ENCODE measurements around the gene CUL2.
"Not testable (repeated sequence)": the region's sequence is repeated elsewhere in the genome, so short reads cannot be mapped to it uniquely, and the experiment has no call there.

Gene CUL2

DNA sequence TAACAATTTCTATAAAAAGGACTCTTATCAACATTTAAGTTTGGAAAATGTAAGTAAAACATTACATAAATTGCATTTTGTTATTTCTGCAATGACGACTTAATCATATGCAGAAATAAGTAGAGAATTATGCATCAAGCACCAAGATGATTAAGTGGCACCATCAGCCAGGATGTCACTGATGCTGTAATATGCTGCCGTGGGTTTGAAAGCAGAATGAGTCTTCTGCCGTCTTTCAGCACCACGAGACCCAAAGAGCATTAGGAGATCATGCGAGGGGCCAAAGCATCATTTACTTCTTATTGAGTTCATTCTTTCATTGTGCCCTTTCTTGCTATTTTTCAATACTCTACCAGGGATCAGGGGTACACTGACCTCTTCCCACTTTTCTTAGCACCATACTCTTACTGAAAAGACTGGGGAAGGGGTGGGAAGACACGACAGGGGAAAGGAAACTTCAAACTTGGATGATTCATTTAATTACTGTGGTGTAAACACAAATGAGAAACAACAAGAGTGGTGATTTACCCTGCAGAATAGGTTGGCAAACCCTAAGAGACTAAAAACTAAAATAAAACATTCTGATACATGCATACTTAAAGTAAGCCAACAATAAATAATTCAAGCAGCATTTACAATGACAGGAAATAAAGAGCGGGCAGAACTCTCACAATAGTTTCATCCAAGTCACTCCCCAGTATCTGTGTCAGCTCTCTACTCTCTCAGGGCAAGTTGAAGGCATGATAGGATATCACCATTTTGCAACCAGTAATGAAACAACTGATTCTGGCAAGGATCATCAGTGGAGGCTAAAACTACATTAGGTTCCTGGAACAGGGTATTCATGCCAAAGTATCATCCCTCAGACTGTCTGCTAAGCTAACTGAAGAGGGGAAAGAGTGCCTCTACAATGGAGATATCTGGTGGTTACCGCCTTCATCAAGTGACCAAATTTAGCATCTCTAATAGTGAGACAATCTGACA, 70.8 kb downstream of the CUL2 start:
- no peak for DNase-seq (ENCODE audit: low spot score)

GRCh38 chr10:35017608-35018007, 72.5 kb downstream of the CUL2 start:
- no peak for DNase-seq (ENCODE audit: low spot score)

GRCh38 chr10:35015843-35016408, 74.2 kb downstream of the CUL2 start:
- DNase-seq (ENCODE audit: low spot score): no peak

GRCh38 chr10:35012781-35013180, 77.4 kb downstream of the CUL2 start:
- no peak for DNase-seq (ENCODE audit: low spot score)

GRCh38 chr10:35011771-35012191, 78.4 kb downstream of the CUL2 start:
- no peak for DNase-seq (ENCODE audit: low spot score)

- no peak for DNase-seq (ENCODE audit: low spot score)
These were observed 82.3 kb downstream of the CUL2 start for GRCh38 chr10:35007858-35008301.

DNA sequence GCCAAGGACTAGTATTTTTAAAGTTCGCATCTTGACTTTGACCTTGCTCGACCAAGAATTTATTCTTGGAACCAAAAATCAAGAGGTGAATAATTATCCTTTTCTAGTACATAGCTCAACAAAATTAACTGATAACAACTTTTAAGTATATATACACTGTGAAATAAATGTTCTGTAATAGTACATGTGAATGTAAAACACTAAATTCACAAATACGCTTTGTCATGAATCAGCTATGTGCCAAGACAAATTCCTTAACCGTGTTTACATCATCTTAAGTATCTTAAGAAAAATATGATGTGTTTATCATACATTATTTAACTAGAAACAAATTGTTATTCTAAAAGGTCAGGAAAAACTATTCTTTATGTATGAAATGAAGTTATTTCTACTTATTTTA, 83.3 kb downstream of the CUL2 start:
- DNase-seq (ENCODE audit: low spot score): no peak

DNA sequence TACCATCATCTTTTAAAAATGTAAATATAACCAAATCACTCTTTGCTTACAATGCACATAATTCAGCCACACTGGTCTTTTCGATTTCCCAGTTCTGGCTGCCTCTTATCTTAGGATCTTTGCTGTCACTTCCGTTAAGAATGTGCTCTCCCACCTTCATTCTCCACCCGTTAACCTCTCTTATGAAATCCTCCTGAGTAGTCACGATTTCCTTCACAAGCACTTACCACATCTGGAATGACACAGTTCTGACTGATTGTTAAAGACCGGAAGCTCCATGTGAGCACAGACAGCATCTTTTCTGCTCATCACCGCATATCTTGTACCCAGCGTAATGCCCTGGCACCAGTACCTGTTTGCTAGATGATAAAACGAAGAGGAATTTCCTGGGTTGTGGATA, 84.3 kb downstream of the CUL2 start:
- no peak for DNase-seq (ENCODE audit: low spot score)

DNA sequence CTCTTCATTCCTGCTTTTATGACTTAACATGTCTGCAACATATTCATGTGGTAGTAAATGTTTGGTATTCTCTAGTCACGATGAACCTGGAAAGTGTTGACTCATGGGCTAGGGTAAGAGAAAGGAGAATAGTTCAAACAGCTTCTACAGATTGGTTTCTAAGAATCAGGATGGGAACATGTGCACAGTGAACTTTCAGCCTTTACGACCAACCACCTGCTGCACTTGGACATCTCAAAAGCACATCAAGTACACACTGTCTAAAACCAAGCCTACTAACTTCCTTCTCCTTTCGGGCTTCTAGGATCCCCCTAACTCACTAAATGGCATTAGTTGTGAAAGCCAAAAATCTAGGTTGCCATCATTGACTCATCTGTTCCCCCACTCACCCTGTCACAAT, 85.5 kb downstream of the CUL2 start:
- DNase-seq (ENCODE audit: low spot score): no peak

DNA sequence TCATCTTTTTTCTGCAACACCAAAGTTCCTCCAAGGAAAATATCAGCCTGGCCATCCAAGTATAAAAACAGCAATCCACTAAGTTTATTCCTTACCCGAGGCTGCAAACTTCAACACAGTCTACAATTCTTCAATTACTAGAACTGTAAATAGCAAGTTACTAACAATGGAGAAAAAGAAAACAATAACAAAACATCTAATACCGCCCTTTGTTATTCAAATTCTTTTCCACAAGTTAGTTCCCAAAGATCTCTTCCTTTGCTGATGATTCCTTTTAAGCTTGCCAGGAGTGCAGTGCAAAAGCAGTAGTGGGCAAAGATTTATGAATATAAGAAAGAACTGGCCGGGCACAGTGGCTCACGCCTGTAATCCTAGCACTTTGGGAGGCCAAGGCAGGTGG, 86.2 kb downstream of the CUL2 start:
- DNase-seq (ENCODE audit: low spot score): no peak

GRCh38 chr10:35000936-35001335, 89.2 kb downstream of the CUL2 start:
- no peak for DNase-seq (ENCODE audit: low spot score)

- no peak for DNase-seq (ENCODE audit: low spot score)
These were observed 90.6 kb downstream of the CUL2 start for GRCh38 chr10:34999532-34999931.

DNA sequence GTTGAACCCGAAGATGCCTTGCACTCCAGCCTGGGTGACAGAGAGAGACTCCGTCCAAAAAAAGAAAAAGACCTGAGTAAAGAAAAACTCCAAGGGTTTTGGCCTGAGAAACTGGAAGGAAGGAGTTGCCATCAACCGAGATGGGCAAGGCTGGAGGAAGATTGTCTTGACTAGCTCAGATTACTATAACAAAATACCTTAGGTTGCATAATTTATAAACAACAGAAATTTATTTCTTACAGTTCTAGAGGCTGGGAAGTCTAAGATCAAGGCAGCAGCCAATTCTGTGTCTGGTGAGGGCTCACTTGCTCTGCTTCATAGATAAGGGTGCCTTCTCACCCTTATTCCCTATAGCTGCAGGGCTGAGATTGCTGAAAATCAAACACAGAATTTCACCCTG, 91.2 kb downstream of the CUL2 start:
- no peak for DNase-seq (ENCODE audit: low spot score)

GRCh38 chr10:34996843-34997242, 93.3 kb downstream of the CUL2 start:
- no peak for DNase-seq (ENCODE audit: low spot score)

DNA sequence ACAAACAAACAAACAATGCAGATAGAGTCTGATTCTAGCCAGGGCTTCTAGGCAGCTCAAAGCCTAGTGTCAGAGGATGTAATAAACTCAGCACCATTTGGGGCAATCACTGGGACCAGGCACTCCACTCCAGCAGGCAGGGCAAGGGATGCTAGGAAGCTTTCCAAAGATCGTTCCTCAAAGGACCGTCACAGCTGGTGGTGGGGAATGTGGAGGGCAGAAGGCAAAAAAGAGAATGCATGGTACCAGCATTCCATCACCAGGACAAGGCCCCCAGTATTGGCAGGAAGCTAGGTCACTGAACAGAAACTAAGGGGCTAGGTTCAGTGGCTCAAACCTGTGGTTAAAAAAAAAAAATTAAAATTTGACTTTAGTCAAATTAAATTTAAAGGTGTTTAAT, 94.2 kb downstream of the CUL2 start:
- no peak for DNase-seq (ENCODE audit: low spot score)

- peak; percentile 26 for DNase-seq (ENCODE audit: low spot score)
These were observed 95.5 kb downstream of the CUL2 start for GRCh38 chr10:34994565-34995142.

- DNase-seq (ENCODE audit: low spot score): no peak
These were observed 96.4 kb downstream of the CUL2 start for GRCh38 chr10:34993782-34994181.

DNA sequence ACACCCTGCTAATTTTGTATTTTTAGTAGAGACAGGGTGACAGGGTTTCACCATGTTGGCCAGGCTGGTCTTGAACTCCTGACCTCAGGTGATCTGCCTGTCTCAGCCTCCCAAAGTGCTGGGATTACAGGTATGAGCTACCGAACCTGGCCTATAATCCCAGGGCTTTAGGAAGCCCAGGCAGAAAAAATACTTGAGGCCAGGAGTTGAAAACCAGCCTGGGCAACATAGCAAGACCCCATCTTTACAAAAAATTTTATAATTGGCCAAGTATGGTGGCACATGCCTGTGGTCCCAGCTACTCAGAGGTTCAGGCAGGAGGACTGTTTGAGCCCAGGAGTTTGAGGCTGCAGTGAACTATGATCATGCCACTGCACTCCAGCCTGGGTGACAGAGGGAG, 99.0 kb downstream of the CUL2 start:
- DNase-seq (ENCODE audit: low spot score): not testable (repeated sequence)

- no peak for DNase-seq (ENCODE audit: low spot score)
These were observed 101.6 kb downstream of the CUL2 start for GRCh38 chr10:34988397-34989067.

DNA sequence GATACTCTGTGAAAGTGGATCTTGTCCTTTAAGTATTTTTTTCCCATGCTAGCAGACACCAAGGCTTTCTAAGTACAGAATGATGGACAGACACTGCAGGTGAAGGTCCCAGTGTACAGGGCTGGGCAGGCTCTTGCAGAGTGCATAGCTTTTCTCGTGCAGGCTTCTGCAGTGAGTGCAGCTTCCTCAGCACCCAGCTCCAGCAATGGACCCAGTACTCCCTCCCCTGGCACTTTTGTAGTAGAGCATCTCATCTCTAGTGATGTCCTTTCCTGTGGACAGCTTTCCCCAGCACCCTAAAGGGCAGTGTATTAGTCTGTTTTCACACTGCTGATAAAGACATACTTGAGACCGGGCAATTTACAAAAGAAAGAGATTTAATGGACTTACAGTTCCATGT, 104.3 kb downstream of the CUL2 start:
- DNase-seq (ENCODE audit: low spot score): no peak

- no peak for DNase-seq (ENCODE audit: low spot score)
These were observed 105.0 kb downstream of the CUL2 start for GRCh38 chr10:34985146-34985545.

DNA sequence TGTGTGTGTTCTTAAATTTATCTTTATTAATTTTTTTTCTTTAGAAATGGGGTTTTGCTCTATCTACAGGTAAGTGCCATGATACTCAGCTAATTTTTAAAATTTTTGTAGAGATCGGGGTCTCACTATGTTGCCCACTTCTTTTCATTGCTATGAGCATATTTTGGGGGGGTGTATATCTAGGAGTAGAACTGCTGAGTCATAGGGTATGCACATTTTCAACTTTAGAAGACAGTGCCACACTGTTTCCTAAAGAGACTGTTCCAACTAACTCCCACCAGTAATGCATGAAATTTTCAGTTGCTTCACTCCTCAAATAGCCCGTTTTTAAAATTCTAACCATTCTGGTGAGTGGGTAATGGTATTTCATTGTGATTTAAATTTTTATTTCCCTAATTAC, 108.3 kb downstream of the CUL2 start:
- no peak for DNase-seq (ENCODE audit: low spot score)

- DNase-seq (ENCODE audit: low spot score): no peak
These were observed 110.2 kb downstream of the CUL2 start for GRCh38 chr10:34979938-34980337.

Data from hematopoietic multipotent progenitor cell treated with erythropoietin and hydrocortisone succinate and interleukin-3 and kit ligand, for 15 days (in vitro differentiated cells).